Glutamatergic neuron (in vitro differentiated cells): Measurements from ENCODE around the gene NOL11. TPM values are rescaled to one million over a fixed set of nuclear protein-coding genes. Genes with fewer than 3 reads are reported as not detected.
A peak's percentile ranks its signal among the peaks of the same experiment; 100 is the strongest.

Experiments
- DNase-seq: peaks from one replicate; pipeline ENCODE4 v3.0.0; 2022
- H3K27ac Mint-ChIP-seq: one replicate; pipeline ENCODE4 v1.8.0; 2020; ENCODE audit warnings: mild to moderate bottlenecking, mixed read lengths, inconsistent platforms; ENCODE audit not compliant: unreplicated experiment
- H3K27me3 Mint-ChIP-seq: one replicate; pipeline ENCODE4 v1.8.0; 2020; ENCODE audit warnings: mild to moderate bottlenecking, moderate library complexity, mixed read lengths, inconsistent platforms; ENCODE audit not compliant: unreplicated experiment
- H3K36me3 Mint-ChIP-seq: one replicate; pipeline ENCODE4 v1.8.0; 2020; ENCODE audit warnings: mild to moderate bottlenecking, mixed read lengths, inconsistent platforms; ENCODE audit not compliant: unreplicated experiment
- H3K4me1 Mint-ChIP-seq: one replicate; pipeline ENCODE4 v1.8.0; 2020; ENCODE audit warnings: mild to moderate bottlenecking, low read depth, mixed read lengths, inconsistent platforms; ENCODE audit not compliant: unreplicated experiment
- H3K4me3 Mint-ChIP-seq: one replicate; pipeline ENCODE4 v1.8.0; 2020; ENCODE audit warnings: mild to moderate bottlenecking, mixed read lengths, inconsistent platforms; ENCODE audit not compliant: unreplicated experiment
- H3K9me3 Mint-ChIP-seq: one replicate; pipeline ENCODE4 v1.8.0; 2020; ENCODE audit warnings: mild to moderate bottlenecking, moderate library complexity, mixed read lengths, inconsistent platforms; ENCODE audit not compliant: unreplicated experiment
- total RNA-seq: library from RNA; stranded (reverse); fragmentation: NEBNext Ultra II Directional; extraction: Animal tissue kit (Norgen Biotek cat#: 25700); gene quantifications from one replicate; pipeline ENCODE4 v1.2.1, GENCODE V29; 2021; ENCODE audit not compliant: unreplicated experiment
- TF ChIP-seq, protein P1 (sequence below): fragments of 200-600 bp; sonication (generic); IDR thresholded peaks from one replicate; pipeline ENCODE4 v1.5.0; 2021; ENCODE audit not compliant: partially characterized antibody, unreplicated experiment

NOL11 gene
- total RNA-seq, 1 donor from 2014 or later = 40.6 TPM

DNA sequence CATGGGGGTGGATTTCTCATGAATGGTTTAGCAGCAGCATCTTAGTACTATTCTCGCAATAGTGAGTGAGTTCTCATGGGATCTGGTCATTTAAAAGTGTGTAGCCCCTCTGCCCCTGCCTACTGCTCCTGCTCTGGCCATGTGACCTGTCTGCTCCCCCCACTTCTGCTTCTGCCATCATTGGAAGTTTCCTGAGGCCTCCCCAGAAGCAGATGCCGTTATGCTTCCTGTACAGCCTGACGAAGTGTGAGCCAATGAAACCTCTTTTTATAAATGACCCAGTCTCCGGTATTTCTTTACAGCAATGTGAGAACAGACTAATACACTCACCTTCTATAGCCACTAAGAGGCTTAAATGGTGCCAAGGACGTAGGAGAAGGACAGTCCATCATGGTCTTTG is 51.5 kb downstream of the NOL11 start:
- TF ChIP-seq, protein P1, sequence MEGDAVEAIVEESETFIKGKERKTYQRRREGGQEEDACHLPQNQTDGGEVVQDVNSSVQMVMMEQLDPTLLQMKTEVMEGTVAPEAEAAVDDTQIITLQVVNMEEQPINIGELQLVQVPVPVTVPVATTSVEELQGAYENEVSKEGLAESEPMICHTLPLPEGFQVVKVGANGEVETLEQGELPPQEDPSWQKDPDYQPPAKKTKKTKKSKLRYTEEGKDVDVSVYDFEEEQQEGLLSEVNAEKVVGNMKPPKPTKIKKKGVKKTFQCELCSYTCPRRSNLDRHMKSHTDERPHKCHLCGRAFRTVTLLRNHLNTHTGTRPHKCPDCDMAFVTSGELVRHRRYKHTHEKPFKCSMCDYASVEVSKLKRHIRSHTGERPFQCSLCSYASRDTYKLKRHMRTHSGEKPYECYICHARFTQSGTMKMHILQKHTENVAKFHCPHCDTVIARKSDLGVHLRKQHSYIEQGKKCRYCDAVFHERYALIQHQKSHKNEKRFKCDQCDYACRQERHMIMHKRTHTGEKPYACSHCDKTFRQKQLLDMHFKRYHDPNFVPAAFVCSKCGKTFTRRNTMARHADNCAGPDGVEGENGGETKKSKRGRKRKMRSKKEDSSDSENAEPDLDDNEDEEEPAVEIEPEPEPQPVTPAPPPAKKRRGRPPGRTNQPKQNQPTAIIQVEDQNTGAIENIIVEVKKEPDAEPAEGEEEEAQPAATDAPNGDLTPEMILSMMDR = no peak
- H3K4me3 Mint-ChIP-seq = no peak overlapping the region

GRCh38 chr17:67770539-67770938 is 52.8 kb downstream of the NOL11 start:
- peaks cover 3% of the 10 kb centered on the region for H3K9me3 Mint-ChIP-seq
- no peaks in the 10 kb centered on the region for H3K36me3 Mint-ChIP-seq
- H3K27me3 Mint-ChIP-seq = peaks cover 1% of the 10 kb centered on the region
- TF ChIP-seq, protein P1 = no peak
- no peak overlapping the region for H3K4me3 Mint-ChIP-seq
- DNase-seq = no peak
- H3K4me1 Mint-ChIP-seq = peaks cover 1% of the 10 kb centered on the region
- no peak overlapping the region for H3K27ac Mint-ChIP-seq

More for the DNA sequence above, 51.5 kb downstream of the NOL11 start:
- H3K36me3 Mint-ChIP-seq = no peaks in the 10 kb centered on the region
- H3K4me1 Mint-ChIP-seq = peaks cover 1% of the 10 kb centered on the region
- DNase-seq = no peak
- H3K27me3 Mint-ChIP-seq = peaks cover 1% of the 10 kb centered on the region
- peaks cover 3% of the 10 kb centered on the region for H3K9me3 Mint-ChIP-seq
- peak overlapping the region; percentile 1 for H3K27ac Mint-ChIP-seq

DNA sequence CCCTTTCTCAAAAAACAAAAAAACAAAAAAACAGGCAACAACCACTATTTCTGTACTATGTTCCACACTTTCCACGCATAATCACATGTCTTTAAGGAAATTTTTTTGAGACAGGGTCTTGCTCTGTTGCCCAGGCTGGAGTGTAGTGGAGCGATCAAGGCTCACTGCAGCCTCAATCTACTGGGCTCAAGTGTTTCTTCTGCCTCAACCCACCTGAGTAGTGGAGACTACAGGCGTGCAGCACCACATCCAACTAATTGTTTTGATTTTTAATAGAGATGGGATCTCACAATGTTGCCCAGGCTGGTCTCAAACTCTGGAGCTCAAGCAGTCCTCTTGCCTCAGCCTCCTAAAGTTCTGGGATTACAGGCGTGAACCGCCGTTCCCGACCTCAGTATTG is 54.9 kb downstream of the NOL11 start:
- H3K27me3 Mint-ChIP-seq = peaks cover 1% of the 10 kb centered on the region
- DNase-seq = no peak
- no peak overlapping the region for H3K27ac Mint-ChIP-seq
- no peak overlapping the region for H3K4me3 Mint-ChIP-seq
- TF ChIP-seq, protein P1 = no peak
- peaks cover 1% of the 10 kb centered on the region for H3K4me1 Mint-ChIP-seq
- H3K9me3 Mint-ChIP-seq = peaks cover 3% of the 10 kb centered on the region
- no peaks in the 10 kb centered on the region for H3K36me3 Mint-ChIP-seq

DNA sequence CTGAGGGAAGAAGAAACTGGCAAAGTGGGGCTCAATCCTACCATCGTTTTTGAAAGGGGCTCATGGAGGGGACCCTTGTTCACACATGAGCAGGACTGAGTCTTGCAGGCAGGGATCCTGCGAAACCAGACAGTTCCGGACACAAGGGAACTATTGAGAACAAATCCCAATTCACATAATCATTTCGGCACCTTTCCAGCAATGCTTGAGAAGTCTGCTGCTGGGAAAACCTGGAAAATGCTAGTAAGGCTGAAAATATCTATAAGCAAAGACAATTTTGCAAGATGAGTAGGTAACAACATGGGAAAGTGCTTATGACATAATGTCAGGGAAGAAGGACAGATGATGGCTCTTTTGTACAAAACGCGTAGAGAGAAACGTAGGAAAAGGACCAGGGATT is 55.5 kb downstream of the NOL11 start:
- Mint-ChIP-seq H3K4me1 (peaks cover 1% of the 10 kb centered on the region), H3K27ac (no peak overlapping the region), H3K36me3 (no peaks in the 10 kb centered on the region), H3K27me3 (no peaks in the 10 kb centered on the region), H3K9me3 (peaks cover 3% of the 10 kb centered on the region), H3K4me3 (no peak overlapping the region)
- TF ChIP-seq, protein P1 = no peak
- no peak for DNase-seq

- no peak overlapping the region for H3K4me3 Mint-ChIP-seq
- DNase-seq = peak; percentile 59
- TF ChIP-seq, protein P1 = peak; percentile 83
These were observed 61.4 kb downstream of the NOL11 start for GRCh38 chr17:67779098-67779672.

More at GRCh38 chr17:67779098-67779672, 61.4 kb downstream of the NOL11 start:
- no peaks in the 10 kb centered on the region for H3K4me1 Mint-ChIP-seq
- no peaks in the 10 kb centered on the region for H3K36me3 Mint-ChIP-seq
- no peaks in the 10 kb centered on the region for H3K27me3 Mint-ChIP-seq
- no peak overlapping the region for H3K27ac Mint-ChIP-seq
- no peaks in the 10 kb centered on the region for H3K9me3 Mint-ChIP-seq
